Omental fat pad (tissue), 4 donors: Measurements from ENCODE around the gene GRIA1. TPM values are rescaled to one million over a fixed set of nuclear protein-coding genes. Genes with fewer than 3 reads are reported as not detected.

Experiments used
- ATAC-seq: fragments of 150-250 bp; one replicate; pipeline ENCODE4 v1.9.1; 2016; ENCODE audit warnings: mild to moderate bottlenecking, moderate library complexity; ENCODE audit not compliant: low FRiP score
- DNase-seq: peaks from one replicate; pipeline ENCODE4 v3.0.0-alpha.2; 2019; ENCODE audit warnings: low spot score
- total RNA-seq, 4 donors: library from RNA; depleted of rRNA; stranded (reverse); fragments of >200 nt; gene quantifications; one replicate each; pipeline ENCODE4 v1.1.0, GENCODE V29; 2016
- TF ChIP-seq, protein P1 (sequence below), 3 donors: fragments of 450-650 bp; IDR thresholded peaks; one replicate each; pipeline ENCODE4 v1.5.1; 2016 to 2017; ENCODE audit warnings: antibody characterized with exemption in 3 of 3, mild to moderate bottlenecking in 3 of 3, moderate library complexity in 2 of 3

GRIA1 gene
- total RNA-seq, 4 donors from 2014 or later = 1.7 to 9.6 (median 5.0) TPM; not detected in 1

DNA sequence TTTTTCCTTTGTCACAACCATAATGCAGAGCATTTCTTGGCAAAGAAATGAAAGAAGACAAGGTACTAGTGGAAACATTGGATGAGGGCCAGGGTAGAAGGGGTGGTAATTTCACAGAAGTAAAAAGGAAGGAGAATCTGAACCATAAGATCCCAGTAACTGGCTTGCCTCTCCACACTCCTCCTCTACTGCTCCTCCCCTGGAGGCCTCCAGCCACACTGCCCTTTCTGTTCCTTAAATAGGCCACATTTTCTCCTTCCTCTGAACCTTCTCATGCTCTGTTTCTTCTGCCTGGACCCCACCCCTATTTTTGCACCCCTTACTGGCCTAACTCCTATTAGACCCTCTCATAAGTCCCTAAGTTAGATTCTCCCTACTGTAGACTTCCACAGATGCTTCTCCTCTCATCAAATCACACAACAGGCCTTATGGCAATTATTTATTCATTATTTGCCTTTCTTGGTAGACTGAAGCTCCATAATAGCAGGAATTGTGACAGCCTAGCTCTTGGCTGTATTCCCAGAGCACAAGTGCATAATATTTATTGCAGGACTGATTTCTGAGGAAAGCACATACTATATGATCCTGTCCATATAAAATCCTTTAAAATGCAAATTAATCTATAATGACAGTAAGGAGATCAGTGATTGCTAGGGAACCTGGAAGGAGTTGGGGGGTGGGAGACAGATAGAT is 31.3 kb upstream of the GRIA1 start:
- TF ChIP-seq, protein P1, sequence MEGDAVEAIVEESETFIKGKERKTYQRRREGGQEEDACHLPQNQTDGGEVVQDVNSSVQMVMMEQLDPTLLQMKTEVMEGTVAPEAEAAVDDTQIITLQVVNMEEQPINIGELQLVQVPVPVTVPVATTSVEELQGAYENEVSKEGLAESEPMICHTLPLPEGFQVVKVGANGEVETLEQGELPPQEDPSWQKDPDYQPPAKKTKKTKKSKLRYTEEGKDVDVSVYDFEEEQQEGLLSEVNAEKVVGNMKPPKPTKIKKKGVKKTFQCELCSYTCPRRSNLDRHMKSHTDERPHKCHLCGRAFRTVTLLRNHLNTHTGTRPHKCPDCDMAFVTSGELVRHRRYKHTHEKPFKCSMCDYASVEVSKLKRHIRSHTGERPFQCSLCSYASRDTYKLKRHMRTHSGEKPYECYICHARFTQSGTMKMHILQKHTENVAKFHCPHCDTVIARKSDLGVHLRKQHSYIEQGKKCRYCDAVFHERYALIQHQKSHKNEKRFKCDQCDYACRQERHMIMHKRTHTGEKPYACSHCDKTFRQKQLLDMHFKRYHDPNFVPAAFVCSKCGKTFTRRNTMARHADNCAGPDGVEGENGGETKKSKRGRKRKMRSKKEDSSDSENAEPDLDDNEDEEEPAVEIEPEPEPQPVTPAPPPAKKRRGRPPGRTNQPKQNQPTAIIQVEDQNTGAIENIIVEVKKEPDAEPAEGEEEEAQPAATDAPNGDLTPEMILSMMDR (IDR thresholded peaks at IDR 0.05) = no peak
- ATAC-seq = no peak
- no peak for DNase-seq

DNA sequence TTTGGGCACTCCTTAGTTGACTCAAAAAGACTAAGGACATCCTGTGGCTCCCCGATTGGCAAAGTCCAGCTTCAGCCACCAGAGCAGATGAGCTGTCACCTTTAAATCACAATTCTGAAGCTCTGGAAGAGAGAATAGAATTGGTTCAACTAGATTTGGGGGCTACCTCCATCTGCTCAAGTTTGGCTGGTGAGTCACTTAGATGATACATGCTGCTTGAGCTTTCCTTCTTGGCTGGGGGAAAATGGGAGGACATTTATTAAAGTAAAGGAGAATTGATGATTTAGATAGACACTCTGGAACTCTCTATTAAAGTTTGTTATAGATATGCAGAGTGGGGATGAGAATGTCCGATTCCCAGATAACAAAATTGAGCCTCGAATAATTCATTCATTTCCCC is 30.0 kb upstream of the GRIA1 start:
- no peak for DNase-seq
- no peak for ATAC-seq
- TF ChIP-seq, protein P1 (IDR thresholded peaks at IDR 0.05) = no peak

DNA sequence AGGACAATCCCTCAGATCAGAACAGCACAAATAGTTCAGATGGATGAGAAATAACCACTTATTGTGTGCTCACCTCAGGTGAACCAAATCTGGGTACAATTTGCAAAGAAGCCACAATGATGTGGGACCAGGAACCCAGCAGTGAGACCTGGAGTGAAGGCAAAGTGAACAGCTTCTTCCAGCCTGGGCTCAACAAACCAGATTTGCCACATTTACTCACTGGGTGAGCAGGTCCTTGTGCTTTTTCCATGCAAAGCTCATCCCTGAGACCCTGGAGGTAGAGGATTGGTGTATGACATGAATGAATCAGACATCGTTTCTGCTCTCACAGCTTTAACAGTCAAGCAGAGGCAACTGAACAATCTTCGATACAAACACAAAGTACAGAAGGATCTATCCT is 29.1 kb upstream of the GRIA1 start:
- TF ChIP-seq, protein P1 (IDR thresholded peaks at IDR 0.05) = no peak
- no peak for DNase-seq
- no peak for ATAC-seq

DNA sequence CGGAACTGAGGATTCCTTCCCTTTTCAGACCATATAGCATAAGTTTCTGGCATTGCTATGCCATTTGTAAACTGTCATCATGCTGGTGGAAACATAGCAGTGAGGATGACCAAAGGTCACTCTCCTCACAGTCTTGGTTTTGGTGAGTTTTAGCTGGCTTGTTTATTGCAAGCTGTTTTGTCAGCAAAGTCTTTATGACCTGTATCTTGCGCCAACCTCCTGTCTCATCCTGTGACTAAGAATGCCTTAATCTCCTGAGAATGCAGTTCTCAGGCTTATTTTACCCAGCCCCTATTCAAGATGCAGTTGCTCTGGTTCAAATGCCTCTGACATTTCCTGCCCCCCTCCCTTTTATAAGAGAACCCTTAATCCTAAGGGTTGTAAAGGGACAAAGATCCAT is 26.7 kb upstream of the GRIA1 start:
- no peak for ATAC-seq
- no peak for DNase-seq
- TF ChIP-seq, protein P1 (IDR thresholded peaks at IDR 0.05) = no peak

DNA sequence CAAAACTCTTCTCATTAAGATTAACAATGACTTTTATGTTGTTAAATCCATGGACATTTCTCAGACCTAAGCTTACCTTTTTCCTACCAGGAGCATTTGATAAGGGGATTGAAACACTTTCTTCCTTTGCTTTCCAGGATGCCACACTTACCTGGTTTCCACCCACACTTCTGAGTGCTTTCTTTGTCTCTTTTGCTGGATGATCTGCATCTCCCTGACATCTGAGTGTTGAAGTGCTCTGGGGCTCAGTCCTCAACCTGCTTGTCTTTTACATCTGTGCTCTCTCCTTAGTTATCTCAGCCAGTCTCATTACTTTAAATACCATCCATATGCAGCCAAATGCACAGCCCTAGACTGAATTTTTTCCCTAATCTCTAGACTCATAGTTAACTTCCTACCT is 22.9 kb upstream of the GRIA1 start:
- DNase-seq (no peak), ATAC-seq (no peak)
- TF ChIP-seq, protein P1 (IDR thresholded peaks at IDR 0.05) = no peak

DNA sequence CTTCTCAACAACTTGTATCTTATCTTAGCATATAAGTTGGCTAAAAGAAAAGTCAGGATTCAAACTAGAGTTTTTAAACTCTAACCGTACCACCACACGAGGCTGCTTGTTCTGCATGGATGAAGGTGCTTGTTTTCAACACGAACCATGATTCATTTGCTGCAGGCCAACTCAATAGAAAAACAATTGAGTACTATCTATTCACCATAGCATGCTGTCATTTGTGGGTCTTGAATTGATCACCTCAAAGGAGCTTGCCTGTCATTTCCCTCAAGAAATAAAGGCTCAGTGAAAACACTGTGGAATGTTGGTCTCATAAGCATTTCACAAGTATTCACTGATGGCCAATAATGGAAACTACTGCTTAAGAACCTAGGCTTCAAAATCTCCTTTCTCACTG is 21.0 kb upstream of the GRIA1 start:
- TF ChIP-seq, protein P1 (IDR thresholded peaks at IDR 0.05) = no peak
- DNase-seq (no peak), ATAC-seq (no peak)

DNA sequence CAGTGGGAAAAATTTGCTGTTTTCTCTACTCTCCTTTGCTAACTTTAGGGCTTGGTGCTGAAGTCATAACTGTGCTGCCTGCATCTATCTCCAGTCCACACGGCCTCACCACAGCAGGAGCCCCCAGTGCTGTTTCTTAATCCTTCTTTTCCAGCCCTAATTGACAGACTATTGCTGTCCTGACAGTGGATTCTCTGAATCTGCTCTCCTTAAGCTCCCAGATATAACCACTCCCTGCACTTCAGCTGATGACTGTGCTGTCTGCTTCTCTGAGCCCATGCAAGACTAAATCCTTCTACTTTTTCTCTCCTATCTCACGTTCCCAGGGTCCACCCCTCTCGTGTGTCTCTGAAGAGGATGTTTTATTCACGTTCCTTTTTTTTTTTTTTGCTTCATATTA is 19.7 kb upstream of the GRIA1 start:
- DNase-seq (no peak), ATAC-seq (no peak)
- TF ChIP-seq, protein P1 (IDR thresholded peaks at IDR 0.05) = no peak
